GM19193 (cell line): ENCODE results near the gene HERC2.

Experiments
- POLR2A ChIP-seq: IDR thresholded peaks from 4 replicates; pipeline ENCODE4 v1.6.1; 2011; ENCODE audit not compliant: insufficient read depth, insufficient read length; ENCODE audit errors: extremely low read depth

Gene HERC2

GRCh38 chr15:28116521-28117431 is 205.2 kb downstream of the HERC2 start:
- TF ChIP-seq POLR2A, result no peak

- TF ChIP-seq POLR2A, result no peak
Measured at GRCh38 chr15:28115871-28116270, 206.1 kb downstream of the HERC2 start.

DNA sequence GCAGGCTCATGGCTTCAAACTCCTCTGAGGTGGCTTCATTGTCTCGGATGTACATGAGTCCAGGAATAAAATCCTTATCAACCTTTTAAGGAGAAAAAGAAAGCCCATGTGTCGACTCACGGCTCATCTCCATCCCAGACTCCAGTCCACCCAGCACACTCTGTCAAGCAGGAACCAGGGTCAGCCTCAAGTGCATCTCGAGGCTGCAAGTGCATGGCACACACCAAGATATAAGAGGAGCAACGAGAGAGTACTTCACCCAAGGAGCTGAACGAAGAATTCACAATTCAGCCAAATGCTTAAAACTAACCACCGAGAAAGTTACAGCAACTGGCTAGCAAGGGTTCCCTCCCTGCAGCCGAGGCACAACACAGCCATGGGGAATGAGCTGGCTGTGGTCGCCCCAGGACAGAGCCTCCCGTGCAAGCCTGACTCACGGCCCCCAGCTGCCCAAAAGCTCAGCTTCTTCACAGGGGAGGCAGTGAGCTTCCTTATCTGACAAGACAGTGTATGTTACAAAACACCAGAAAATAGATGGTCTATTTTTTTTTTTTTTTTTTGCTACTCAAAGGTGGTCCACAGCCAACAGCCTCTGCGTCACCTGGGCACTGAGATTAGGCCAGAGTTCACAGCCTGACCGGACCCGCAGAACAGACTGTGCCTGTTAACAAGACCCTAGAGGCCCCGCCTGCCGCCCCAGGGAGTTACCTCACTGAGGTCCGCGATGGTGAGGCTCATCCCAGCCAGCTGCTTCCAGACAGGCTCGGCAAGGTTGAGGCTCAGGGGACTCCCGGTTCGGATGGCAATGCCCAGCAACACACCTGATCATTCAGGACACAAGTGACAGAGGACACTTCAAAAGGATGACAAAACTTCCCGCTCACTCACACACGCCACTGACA is 207.0 kb downstream of the HERC2 start:
- no peak for TF ChIP-seq POLR2A

GRCh38 chr15:28114114-28114455 is 207.9 kb downstream of the HERC2 start:
- no peak for TF ChIP-seq POLR2A

DNA sequence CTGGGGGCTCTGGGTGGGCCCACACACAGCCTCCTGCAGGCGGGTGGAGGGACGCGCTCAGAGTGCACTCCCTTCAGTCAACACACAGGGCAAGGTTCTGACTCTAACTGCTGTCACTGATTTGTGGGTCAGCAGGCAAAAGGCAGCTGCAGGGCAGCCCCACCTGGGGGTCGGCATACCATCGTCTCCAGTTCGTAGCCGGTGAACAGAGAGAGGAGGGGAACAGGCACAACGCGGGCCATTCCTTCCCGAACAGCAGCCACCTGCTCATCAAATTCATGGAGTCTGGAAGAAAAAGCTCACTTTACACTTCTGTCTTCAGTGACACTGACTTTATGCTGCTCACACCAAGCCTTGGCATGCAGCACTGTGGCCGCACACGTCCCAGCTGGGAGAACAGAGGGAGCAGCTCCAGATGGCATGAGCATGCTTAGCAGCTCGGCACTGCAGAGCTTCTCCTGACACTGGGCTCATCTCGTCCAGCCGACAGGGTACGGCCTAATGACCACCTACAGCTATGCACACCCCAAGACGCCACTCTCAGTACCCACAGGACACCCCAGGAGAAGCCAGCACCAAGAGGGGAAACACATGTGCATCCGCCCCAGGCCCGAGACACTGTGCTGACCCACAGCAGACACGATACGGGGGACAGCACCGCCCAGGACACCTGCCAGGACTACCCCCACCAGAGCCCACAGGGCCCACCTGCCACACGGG is 208.4 kb downstream of the HERC2 start:
- no peak for TF ChIP-seq POLR2A

DNA sequence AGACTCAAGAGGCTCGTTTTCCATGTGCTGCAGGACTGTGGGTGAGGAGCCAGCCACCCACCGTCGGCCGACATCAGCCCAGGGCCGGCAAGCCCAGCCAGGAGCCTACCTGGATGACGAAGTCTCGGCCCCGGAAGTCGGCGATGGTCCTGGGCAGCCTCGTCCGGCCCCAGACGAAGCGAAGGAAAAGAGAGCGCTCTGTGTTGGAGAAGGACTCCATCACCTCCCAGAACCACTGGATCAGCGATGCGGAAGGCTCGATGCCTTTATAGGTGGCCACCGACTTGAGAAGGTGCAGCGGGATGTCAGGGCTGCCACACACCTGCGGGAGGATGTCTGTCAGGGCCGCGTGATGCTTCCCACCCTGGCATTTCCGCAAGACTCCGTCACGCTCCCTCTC is 209.0 kb downstream of the HERC2 start:
- no peak for TF ChIP-seq POLR2A

GRCh38 chr15:28112101-28112760 is 209.7 kb downstream of the HERC2 start:
- no peak for TF ChIP-seq POLR2A

DNA sequence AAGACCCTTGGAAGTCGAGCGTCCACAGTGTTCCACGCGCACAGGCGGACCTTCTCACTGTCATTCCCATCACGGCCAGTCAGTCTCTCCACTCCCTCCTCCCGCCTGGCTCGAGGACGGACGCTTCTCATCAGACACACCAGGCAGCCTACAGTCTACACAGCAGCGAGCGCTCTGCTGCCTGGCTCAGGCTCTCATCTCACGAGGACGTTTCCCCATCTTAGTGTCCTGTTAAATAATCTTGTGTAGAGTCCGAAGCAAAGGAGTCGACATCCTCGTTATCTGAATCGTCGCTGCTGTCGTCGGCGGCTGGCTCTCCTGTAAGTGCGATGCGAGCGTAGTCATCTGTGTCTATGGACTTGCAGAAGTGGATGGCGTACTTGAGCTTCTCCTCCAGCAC is 210.4 kb downstream of the HERC2 start:
- TF ChIP-seq POLR2A, result no peak

DNA sequence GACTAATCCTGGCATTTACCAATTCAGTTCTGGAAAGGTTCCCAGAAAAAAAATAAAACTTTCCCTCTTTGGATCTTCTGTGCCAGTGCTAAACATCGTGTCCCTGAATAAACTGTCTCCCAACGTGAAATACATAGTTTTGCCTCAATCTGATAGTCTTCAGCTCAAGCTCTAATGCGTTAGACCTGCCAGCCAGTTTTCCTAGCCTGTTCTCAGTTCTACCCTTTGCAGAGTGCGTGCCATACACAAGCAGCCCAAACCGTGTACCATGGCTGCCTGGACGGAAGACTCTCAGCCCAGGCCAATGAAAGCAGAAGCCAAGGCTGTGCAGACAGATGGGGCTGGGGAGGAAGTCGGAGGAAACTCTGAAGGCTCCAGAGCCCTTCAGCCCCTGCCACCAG is 211.5 kb downstream of the HERC2 start:
- TF ChIP-seq POLR2A, result no peak

GRCh38 chr15:28109626-28110455 is 212.1 kb downstream of the HERC2 start:
- TF ChIP-seq POLR2A, result no peak

GRCh38 chr15:28107904-28108275 is 214.1 kb downstream of the HERC2 start:
- TF ChIP-seq POLR2A, result no peak

- no peak for TF ChIP-seq POLR2A
Measured at GRCh38 chr15:28107111-28107903, 214.7 kb downstream of the HERC2 start.
